ENCODE measurements around the gene MCTP1. TPM values are rescaled to one million over a fixed set of nuclear protein-coding genes. Genes with fewer than 3 reads are reported as not detected.

The MCTP1 gene
- total RNA-seq, 4 donors from 2014 or later: 11.2 to 43.6 (median 16.8) TPM

- intact Hi-C loops (cut with DNase I): no loop called here
- no peak for DNase-seq (ENCODE audit: extremely low spot score)
These were observed 523.8 kb downstream of the MCTP1 start for GRCh38 chr5:94761055-94761454.

GRCh38 chr5:94759961-94760360 is 524.9 kb downstream of the MCTP1 start:
- Histone ChIP-seq H3K27ac (replicated peaks in 1 of 4) (no peak overlapping the region), H3K4me1 (no peaks in the 10 kb centered on the region), H3K36me3 (no peaks in the 10 kb centered on the region), H3K27me3 (no peaks in the 10 kb centered on the region), H3K9me3 (no peaks in the 10 kb centered on the region), H3K4me3 (no peak overlapping the region)
- intact Hi-C loops (cut with DNase I): no loop called here
- no peak for DNase-seq (ENCODE audit: extremely low spot score)
- WGBS: 89% methylated on average over 1 of the region's 1 CpG
- TF ChIP-seq CTCF (IDR thresholded peaks at IDR 0.05) (no peak), POLR2A (IDR thresholded peaks at IDR 0.05; ENCODE audit: low read depth) (no peak), EP300 (IDR thresholded peaks at IDR 0.05) (no peak), POLR2AphosphoS5 (IDR thresholded peaks at IDR 0.05) (no peak)

More at GRCh38 chr5:94761055-94761454, 523.8 kb downstream of the MCTP1 start:
- Histone ChIP-seq H3K9me3 (no peaks in the 10 kb centered on the region), H3K27ac (replicated peaks in 1 of 4) (no peak overlapping the region), H3K4me1 (no peaks in the 10 kb centered on the region), H3K4me3 (no peak overlapping the region), H3K27me3 (no peaks in the 10 kb centered on the region), H3K36me3 (no peaks in the 10 kb centered on the region)
- no peak for TF ChIP-seq POLR2A (IDR thresholded peaks at IDR 0.05; ENCODE audit: low read depth)
- no peak for TF ChIP-seq CTCF (IDR thresholded peaks at IDR 0.05)
- no peak for TF ChIP-seq POLR2AphosphoS5 (IDR thresholded peaks at IDR 0.05)
- TF ChIP-seq EP300 (IDR thresholded peaks at IDR 0.05): no peak
- WGBS: 88% methylated on average over 1 of the region's 1 CpG

GRCh38 chr5:94759022-94759421 is 525.9 kb downstream of the MCTP1 start:
- H3K4me3 ChIP-seq: no peak overlapping the region
- H3K36me3 ChIP-seq: no peaks in the 10 kb centered on the region
- DNase-seq (ENCODE audit: extremely low spot score): no peak
- H3K27ac ChIP-seq (replicated peaks in 1 of 4): no peak overlapping the region
- H3K27me3 ChIP-seq: no peaks in the 10 kb centered on the region
- intact Hi-C loops (cut with DNase I): no loop called here
- no peaks in the 10 kb centered on the region for H3K9me3 ChIP-seq
- no peaks in the 10 kb centered on the region for H3K4me1 ChIP-seq
- WGBS: 79% methylated on average over 3 of the region's 3 CpGs
- TF ChIP-seq POLR2A (IDR thresholded peaks at IDR 0.05; ENCODE audit: low read depth) (no peak), POLR2AphosphoS5 (IDR thresholded peaks at IDR 0.05) (no peak), CTCF (IDR thresholded peaks at IDR 0.05) (no peak), EP300 (IDR thresholded peaks at IDR 0.05) (no peak)

GRCh38 chr5:94754824-94755223 is 530.1 kb downstream of the MCTP1 start:
- no peak overlapping the region for H3K4me3 ChIP-seq
- no peaks in the 10 kb centered on the region for H3K9me3 ChIP-seq
- WGBS: 76% methylated on average over 5 of the region's 5 CpGs
- no peaks in the 10 kb centered on the region for H3K36me3 ChIP-seq
- H3K4me1 ChIP-seq: no peaks in the 10 kb centered on the region
- TF ChIP-seq CTCF (IDR thresholded peaks at IDR 0.05) (no peak), EP300 (IDR thresholded peaks at IDR 0.05) (no peak), POLR2AphosphoS5 (IDR thresholded peaks at IDR 0.05) (no peak), POLR2A (IDR thresholded peaks at IDR 0.05; ENCODE audit: low read depth) (no peak)
- no peak for DNase-seq (ENCODE audit: extremely low spot score)
- H3K27ac ChIP-seq (replicated peaks in 1 of 4): no peak overlapping the region
- no peaks in the 10 kb centered on the region for H3K27me3 ChIP-seq
- intact Hi-C loops (cut with DNase I): no loop called here

GRCh38 chr5:94751460-94751859 is 533.4 kb downstream of the MCTP1 start:
- Histone ChIP-seq H3K36me3 (no peaks in the 10 kb centered on the region), H3K27ac (replicated peaks in 1 of 4) (no peak overlapping the region), H3K9me3 (no peaks in the 10 kb centered on the region), H3K4me3 (no peak overlapping the region), H3K27me3 (no peaks in the 10 kb centered on the region), H3K4me1 (no peaks in the 10 kb centered on the region)
- no peak for DNase-seq (ENCODE audit: extremely low spot score)
- WGBS: 80% methylated on average over 9 of the region's 9 CpGs
- intact Hi-C loops (cut with DNase I): no loop called here
- TF ChIP-seq EP300 (IDR thresholded peaks at IDR 0.05) (no peak), CTCF (IDR thresholded peaks at IDR 0.05) (no peak), POLR2AphosphoS5 (IDR thresholded peaks at IDR 0.05) (no peak), POLR2A (IDR thresholded peaks at IDR 0.05; ENCODE audit: low read depth) (no peak)

Data from esophagus muscularis mucosa (tissue), 4 donors.